Measurements from ENCODE around the gene MYOF. TPM values are rescaled to one million over a fixed set of nuclear protein-coding genes. Genes with fewer than 3 reads are reported as not detected.

MYOF gene
- total and polyA plus RNA-seq, 9 of the 15 experiments (the other 6 are each of a cell fraction or from before 2014, with no cell fraction given), result 0.06 to 0.27 TPM; not detected in 7

DNA sequence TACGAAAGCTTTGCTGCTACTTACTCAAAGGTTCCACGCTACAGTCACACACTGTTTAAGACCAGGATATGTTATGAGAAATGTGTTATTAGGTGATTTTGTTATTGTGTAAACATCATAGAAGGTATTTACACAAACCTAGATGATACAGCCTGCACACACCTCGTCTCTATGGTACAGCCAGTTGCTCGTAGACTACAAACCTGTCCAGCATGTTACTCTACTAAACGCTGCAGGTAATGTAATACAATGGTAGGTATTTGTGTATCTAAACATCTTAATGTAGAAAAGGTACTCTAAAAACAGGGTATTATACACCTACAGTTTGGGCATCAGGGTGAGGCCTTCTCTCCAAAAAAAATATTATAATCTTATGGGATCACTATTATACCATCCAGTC is 181.2 kb downstream of the MYOF start:
- ChIA-PET POLR2A (no interaction called here), CTCF (ENCODE audit: low intra/inter-chr PET ratio) (no interaction called here)
- Histone ChIP-seq H3K9me1 (ENCODE audit: control insufficient read depth, insufficient read depth, low read length) (no peaks in the 10 kb centered on the region), H3K4me1 (replicated peaks in 1 of 2; ENCODE audit: control insufficient read depth in 2 of 2, insufficient read depth in 2 of 2, low read length in 2 of 2) (no peaks in the 10 kb centered on the region), H3K79me2 (ENCODE audit: control insufficient read depth, insufficient read depth, low read length) (no peaks in the 10 kb centered on the region), H4K20me1 (replicated peaks; ENCODE audit: control insufficient read depth, insufficient read depth, low read length) (no peaks in the 10 kb centered on the region), H3K9ac (ENCODE audit: insufficient read depth in 1 of 2, low read depth in 2 of 2, low read length in 2 of 2) (no peak overlapping the region), H3K27me3 (ENCODE audit: control insufficient read depth in 2 of 2, insufficient read depth in 2 of 2, low read length in 2 of 2) (peaks cover 4 to 31% of the 10 kb centered on the region in 2 experiments; a peak in 4 of 5 replicates), H2AFZ (ENCODE audit: low read depth, low read length) (no peak overlapping the region), H3K4me3 (no peak overlapping the region), H3K27ac (ENCODE audit: extremely low read depth, low read depth, low read length) (no peak overlapping the region), H3K4me2 (ENCODE audit: insufficient read depth, low read length) (no peak overlapping the region), H3K9me3 (replicated peaks; ENCODE audit: control insufficient read depth, insufficient read depth, low read depth, low read length) (no peaks in the 10 kb centered on the region), H3K36me3 (ENCODE audit: control insufficient read depth, insufficient read depth, low read length) (no peaks in the 10 kb centered on the region)
- no peak for ATAC-seq
- WGBS (ENCODE audit: insufficient coverage, low coverage, missing lambda C conversion rate), result 3% methylated on average over 5 of the region's 5 CpGs
- intact Hi-C loops (cut with micrococcal nuclease), result no loop called here
- in situ Hi-C loops (cut with MboI), result no loop called here
- BruUV-seq (replicated peaks), result no TSS peak
- DNase-seq (ENCODE audit: extremely low read depth in 1 of 4, low spot score in 3 of 4), result no peak
- no peak for FAIRE-seq
- TF ChIP-seq, protein P1, sequence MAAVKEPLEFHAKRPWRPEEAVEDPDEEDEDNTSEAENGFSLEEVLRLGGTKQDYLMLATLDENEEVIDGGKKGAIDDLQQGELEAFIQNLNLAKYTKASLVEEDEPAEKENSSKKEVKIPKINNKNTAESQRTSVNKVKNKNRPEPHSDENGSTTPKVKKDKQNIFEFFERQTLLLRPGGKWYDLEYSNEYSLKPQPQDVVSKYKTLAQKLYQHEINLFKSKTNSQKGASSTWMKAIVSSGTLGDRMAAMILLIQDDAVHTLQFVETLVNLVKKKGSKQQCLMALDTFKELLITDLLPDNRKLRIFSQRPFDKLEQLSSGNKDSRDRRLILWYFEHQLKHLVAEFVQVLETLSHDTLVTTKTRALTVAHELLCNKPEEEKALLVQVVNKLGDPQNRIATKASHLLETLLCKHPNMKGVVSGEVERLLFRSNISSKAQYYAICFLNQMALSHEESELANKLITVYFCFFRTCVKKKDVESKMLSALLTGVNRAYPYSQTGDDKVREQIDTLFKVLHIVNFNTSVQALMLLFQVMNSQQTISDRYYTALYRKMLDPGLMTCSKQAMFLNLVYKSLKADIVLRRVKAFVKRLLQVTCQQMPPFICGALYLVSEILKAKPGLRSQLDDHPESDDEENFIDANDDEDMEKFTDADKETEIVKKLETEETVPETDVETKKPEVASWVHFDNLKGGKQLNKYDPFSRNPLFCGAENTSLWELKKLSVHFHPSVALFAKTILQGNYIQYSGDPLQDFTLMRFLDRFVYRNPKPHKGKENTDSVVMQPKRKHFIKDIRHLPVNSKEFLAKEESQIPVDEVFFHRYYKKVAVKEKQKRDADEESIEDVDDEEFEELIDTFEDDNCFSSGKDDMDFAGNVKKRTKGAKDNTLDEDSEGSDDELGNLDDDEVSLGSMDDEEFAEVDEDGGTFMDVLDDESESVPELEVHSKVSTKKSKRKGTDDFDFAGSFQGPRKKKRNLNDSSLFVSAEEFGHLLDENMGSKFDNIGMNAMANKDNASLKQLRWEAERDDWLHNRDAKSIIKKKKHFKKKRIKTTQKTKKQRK (IDR thresholded peaks at IDR 0.05; ENCODE audit: borderline replicate concordance, low read depth, low read length), result no peak
- TF ChIP-seq SNIP1 (IDR thresholded peaks at IDR 0.05; ENCODE audit: low read depth) (no peak), ZC3H4 (CRISPR knock-in tag; IDR thresholded peaks at IDR 0.05; ENCODE audit: borderline replicate concordance) (no peak), ZNF121 (CRISPR knock-in tag; conservative IDR thresholded peaks at IDR 0.05) (no peak), NR4A1 (CRISPR knock-in tag; IDR thresholded peaks at IDR 0.05) (no peak), NR4A1 (tag; IDR thresholded peaks at IDR 0.05) (no peak), TAF7 (tag; IDR thresholded peaks at IDR 0.05) (no peak), MIER1 (IDR thresholded peaks at IDR 0.05; ENCODE audit: low read depth) (no peak), ZNF3 (CRISPR knock-in tag; IDR thresholded peaks at IDR 0.05) (no peak), POU5F1 (IDR thresholded peaks at IDR 0.05; ENCODE audit: borderline replicate concordance, low read depth, low read length, partially characterized antibody) (no peak), ZNF717 (CRISPR knock-in tag; IDR thresholded peaks at IDR 0.05) (no peak)
- TF ChIP-seq, protein P2, sequence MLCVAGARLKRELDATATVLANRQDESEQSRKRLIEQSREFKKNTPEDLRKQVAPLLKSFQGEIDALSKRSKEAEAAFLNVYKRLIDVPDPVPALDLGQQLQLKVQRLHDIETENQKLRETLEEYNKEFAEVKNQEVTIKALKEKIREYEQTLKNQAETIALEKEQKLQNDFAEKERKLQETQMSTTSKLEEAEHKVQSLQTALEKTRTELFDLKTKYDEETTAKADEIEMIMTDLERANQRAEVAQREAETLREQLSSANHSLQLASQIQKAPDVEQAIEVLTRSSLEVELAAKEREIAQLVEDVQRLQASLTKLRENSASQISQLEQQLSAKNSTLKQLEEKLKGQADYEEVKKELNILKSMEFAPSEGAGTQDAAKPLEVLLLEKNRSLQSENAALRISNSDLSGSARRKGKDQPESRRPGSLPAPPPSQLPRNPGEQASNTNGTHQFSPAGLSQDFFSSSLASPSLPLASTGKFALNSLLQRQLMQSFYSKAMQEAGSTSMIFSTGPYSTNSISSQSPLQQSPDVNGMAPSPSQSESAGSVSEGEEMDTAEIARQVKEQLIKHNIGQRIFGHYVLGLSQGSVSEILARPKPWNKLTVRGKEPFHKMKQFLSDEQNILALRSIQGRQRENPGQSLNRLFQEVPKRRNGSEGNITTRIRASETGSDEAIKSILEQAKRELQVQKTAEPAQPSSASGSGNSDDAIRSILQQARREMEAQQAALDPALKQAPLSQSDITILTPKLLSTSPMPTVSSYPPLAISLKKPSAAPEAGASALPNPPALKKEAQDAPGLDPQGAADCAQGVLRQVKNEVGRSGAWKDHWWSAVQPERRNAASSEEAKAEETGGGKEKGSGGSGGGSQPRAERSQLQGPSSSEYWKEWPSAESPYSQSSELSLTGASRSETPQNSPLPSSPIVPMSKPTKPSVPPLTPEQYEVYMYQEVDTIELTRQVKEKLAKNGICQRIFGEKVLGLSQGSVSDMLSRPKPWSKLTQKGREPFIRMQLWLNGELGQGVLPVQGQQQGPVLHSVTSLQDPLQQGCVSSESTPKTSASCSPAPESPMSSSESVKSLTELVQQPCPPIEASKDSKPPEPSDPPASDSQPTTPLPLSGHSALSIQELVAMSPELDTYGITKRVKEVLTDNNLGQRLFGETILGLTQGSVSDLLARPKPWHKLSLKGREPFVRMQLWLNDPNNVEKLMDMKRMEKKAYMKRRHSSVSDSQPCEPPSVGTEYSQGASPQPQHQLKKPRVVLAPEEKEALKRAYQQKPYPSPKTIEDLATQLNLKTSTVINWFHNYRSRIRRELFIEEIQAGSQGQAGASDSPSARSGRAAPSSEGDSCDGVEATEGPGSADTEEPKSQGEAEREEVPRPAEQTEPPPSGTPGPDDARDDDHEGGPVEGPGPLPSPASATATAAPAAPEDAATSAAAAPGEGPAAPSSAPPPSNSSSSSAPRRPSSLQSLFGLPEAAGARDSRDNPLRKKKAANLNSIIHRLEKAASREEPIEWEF (CRISPR knock-in tag; IDR thresholded peaks at IDR 0.05), result no peak
- TF ChIP-seq, protein P3, sequence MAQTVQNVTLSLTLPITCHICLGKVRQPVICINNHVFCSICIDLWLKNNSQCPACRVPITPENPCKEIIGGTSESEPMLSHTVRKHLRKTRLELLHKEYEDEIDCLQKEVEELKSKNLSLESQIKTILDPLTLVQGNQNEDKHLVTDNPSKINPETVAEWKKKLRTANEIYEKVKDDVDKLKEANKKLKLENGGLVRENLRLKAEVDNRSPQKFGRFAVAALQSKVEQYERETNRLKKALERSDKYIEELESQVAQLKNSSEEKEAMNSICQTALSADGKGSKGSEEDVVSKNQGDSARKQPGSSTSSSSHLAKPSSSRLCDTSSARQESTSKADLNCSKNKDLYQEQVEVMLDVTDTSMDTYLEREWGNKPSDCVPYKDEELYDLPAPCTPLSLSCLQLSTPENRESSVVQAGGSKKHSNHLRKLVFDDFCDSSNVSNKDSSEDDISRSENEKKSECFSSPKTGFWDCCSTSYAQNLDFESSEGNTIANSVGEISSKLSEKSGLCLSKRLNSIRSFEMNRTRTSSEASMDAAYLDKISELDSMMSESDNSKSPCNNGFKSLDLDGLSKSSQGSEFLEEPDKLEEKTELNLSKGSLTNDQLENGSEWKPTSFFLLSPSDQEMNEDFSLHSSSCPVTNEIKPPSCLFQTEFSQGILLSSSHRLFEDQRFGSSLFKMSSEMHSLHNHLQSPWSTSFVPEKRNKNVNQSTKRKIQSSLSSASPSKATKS (CRISPR knock-in tag; IDR thresholded peaks at IDR 0.05), result no peak

Measured in K562 (cell line).